K562 (cell line): ENCODE data around the gene DNAAF3. TPM values are rescaled to one million over a fixed set of nuclear protein-coding genes. Genes with fewer than 3 reads are reported as not detected.
A peak's percentile ranks its signal among the peaks of the same experiment; 100 is the strongest.

Experiments
- BACH1 ChIP-seq: fragments of 200-800 bp; sonication (Bioruptor generic); IDR thresholded peaks from 2 replicates; pipeline ENCODE4 v1.6.1; 2016; ENCODE audit warnings: missing genetic modification characterization, missing compliant biosample characterization
- BMI1 ChIP-seq: fragments of 150-350 bp; IDR thresholded peaks from 2 replicates; pipeline ENCODE4 v1.6.1; 2014; ENCODE audit warnings: low read length
- CTCF ChIP-seq, 3 experiments: IDR thresholded peaks in 2 of 3; conservative IDR thresholded peaks in 1 of 3; 2 replicates each; pipeline ENCODE4 v1.5.1; 2011 to 2012; ENCODE audit warnings: low read length in 3 of 3, mild to moderate bottlenecking in 3 of 3, control low read depth in 2 of 3, improper control_type of control experiment in 1 of 3, inconsistent platforms in 1 of 3, low read depth in 1 of 3, mixed read lengths in 1 of 3, moderate library complexity in 1 of 3; ENCODE audit not compliant: insufficient read depth in 2 of 3
- ESRRA ChIP-seq: fragments of 450-650 bp; IDR thresholded peaks from 2 replicates; pipeline ENCODE4 v1.6.1; 2014; ENCODE audit warnings: low read depth, mild to moderate bottlenecking, moderate library complexity, borderline replicate concordance
- HDAC8 ChIP-seq: fragments of 450-650 bp; IDR thresholded peaks from 2 replicates; pipeline ENCODE4 v1.6.1; 2016; ENCODE audit warnings: mild to moderate bottlenecking, missing genetic modification characterization, moderate library complexity, missing compliant biosample characterization
- MYBL2 ChIP-seq, 2 experiments: fragments of 450-650 bp in 1 of 2; sonication (generic) in 1 of 2; formaldehyde crosslinking in 1 of 2; IDR thresholded peaks; 2 replicates each; pipeline versions ENCODE4 v1.6.1 to v1.8.1; 2017 to 2022; ENCODE audit warnings: borderline replicate concordance in 1 of 2, inconsistent platforms in 1 of 2, low read depth in 1 of 2, mild to moderate bottlenecking in 1 of 2, missing genetic modification reagents in 1 of 2, moderate library complexity in 1 of 2
- POLR3G ChIP-seq: IDR thresholded peaks from 2 replicates; pipeline ENCODE4 v1.6.1; 2011; ENCODE audit not compliant: insufficient read length, insufficient replicate concordance; ENCODE audit errors: extremely low read depth
- PRDM10 ChIP-seq: fragments of 450-650 bp; IDR thresholded peaks from 2 replicates; pipeline ENCODE4 v1.6.1; 2018; ENCODE audit not compliant: partially characterized antibody
- PTTG1 ChIP-seq: fragments of 450-650 bp; IDR thresholded peaks from 2 replicates; pipeline ENCODE4 v1.6.1; 2016; ENCODE audit warnings: low read depth, mild to moderate bottlenecking, missing genetic modification characterization, missing compliant biosample characterization
- SAFB2 ChIP-seq: fragments of 200-400 bp; formaldehyde crosslinking; IDR thresholded peaks from 2 replicates; pipeline ENCODE4 v1.6.1; 2018; ENCODE audit warnings: borderline replicate concordance, low read length, low read depth, moderate library complexity; ENCODE audit not compliant: severe bottlenecking
- SMC3 ChIP-seq: conservative IDR thresholded peaks from 2 replicates; pipeline ENCODE4 v1.6.1; 2011; ENCODE audit warnings: low read depth, low read length, improper control_type of control experiment; ENCODE audit not compliant: insufficient read depth
- TEAD4 ChIP-seq, 2 experiments: sonication (generic) in 1 of 2; formaldehyde crosslinking in 1 of 2; IDR thresholded peaks; 2 replicates each; pipeline versions ENCODE4 v1.6.1 to v1.8.0; 2012 to 2022; ENCODE audit warnings: borderline replicate concordance in 1 of 2, inconsistent platforms in 1 of 2, low read length in 1 of 2, mild to moderate bottlenecking in 1 of 2, missing genetic modification reagents in 1 of 2
- ZNF561 ChIP-seq: fragments of 450-650 bp; formaldehyde crosslinking; conservative IDR thresholded peaks from 2 replicates; pipeline ENCODE4 v1.4.0; 2020; ENCODE audit warnings: mild to moderate bottlenecking, moderate library complexity
- ZNF655 ChIP-seq: fragments of 250-450 bp; sonication (Bioruptor Pico); IDR thresholded peaks from 2 replicates; pipeline ENCODE4 v1.5.0; 2021
- polyA plus RNA-seq, 8 experiments: library from polyadenylated mRNA; depleted of rRNA in 4 of 8; stranded (reverse) in 5 of 8; unstranded in 3 of 8; fragments of >200 nt; fragmentation: Nextera tagmentation in 2 of 8; fragmentation: Illumina TruSeq in 1 of 8; extraction: Ambion mirVana in 2 of 8; extraction: Trizol in 1 of 8; gene quantifications; 2 replicates each; pipeline versions ENCODE4 v1.2.1 to v1.2.3, GENCODE V29; 2011 to 2014; ENCODE audit warnings: inconsistent platforms in 1 of 8, missing spikeins in 1 of 8
- total RNA-seq, 7 experiments: library from RNA; depleted of rRNA in 6 of 7; stranded (reverse); fragments of >200 nt in 6 of 7; fragmentation: Illumina TruSeq in 2 of 7; extraction: Trizol in 2 of 7; gene quantifications; 2 replicates each; pipeline versions ENCODE4 v1.2.1 to v1.2.3, GENCODE V29; 2011 to 2021; ENCODE audit warnings: low replicate concordance in 1 of 7
- TF ChIP-seq, protein P1 (sequence below), 2 experiments: fragments of 450-650 bp in 1 of 2; sonication (generic) in 1 of 2; formaldehyde crosslinking; conservative IDR thresholded peaks; 2 replicates each; pipeline versions ENCODE4 v1.4.0 to v1.8.1; 2020 to 2022; ENCODE audit warnings: mild to moderate bottlenecking in 1 of 2, missing genetic modification reagents in 1 of 2

Gene DNAAF3
- total and polyA plus RNA-seq, 9 of the 15 experiments (the other 6 are each of a cell fraction or from before 2014, with no cell fraction given) = 21.6 to 61.5 (median 43.0) TPM

DNA sequence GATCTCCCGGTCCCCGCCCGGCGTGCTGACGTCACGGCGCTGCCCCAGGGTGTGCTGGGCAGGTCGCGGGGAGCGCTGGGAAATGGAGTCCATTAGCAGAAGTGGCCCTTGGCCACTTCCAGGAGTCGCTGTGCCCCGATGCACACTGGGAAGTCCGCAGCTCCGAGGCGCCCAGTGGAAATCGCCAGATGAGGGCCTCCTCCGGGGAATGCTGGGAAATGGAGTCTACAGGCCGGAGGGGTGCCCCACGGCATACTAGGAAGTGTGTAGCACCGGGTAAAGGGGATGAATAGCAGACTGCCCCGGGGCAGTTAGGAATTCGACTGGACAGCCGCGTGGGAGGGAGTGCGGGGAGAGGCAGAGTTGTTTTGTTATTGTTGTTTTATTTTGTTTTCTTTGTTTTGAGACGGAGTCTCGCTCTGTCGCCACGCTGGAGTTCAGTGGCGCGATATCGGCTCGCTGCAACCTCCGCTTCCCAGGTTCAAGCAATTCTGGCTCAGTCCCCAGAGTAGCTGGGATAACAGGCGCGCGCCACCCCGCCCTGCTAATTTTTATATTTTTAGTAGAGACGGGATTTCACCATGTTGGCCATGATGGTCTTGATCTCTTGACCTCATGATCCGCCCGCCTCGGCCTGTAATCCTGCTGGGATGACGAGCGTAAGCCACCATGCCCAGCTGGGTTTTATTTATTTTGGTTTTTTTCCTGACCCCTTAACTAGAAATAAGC lies 48.6 kb downstream of the DNAAF3 start (continued):
- TF ChIP-seq PRDM10 (peak; percentile 47), CTCF (IDR thresholded peaks at IDR 0.05 in 2 of 3, conservative IDR thresholded peaks at IDR 0.05 in 1 of 3; ENCODE audit: insufficient read depth in 2 of 3, low read depth in 1 of 3, low read length in 3 of 3) (0 out of 6 replicates have a peak, but pooled peaks of 1 of the 3 experiments have one; percentile 4), ZNF655 (CRISPR knock-in tag) (no peak), ESRRA (peak; percentile 13; the same call in 1 of the 2 replicates), ZNF561 (CRISPR knock-in tag) (no peak), BACH1 (tag) (no peak), PTTG1 (tag) (no peak), HDAC8 (tag) (no peak), POLR3G (no peak), SMC3 (no peak), SAFB2 (no peak), MYBL2 (IDR thresholded peaks at IDR 0.05; ENCODE audit: low read depth) (no peak), MYBL2 (CRISPR knock-in tag; IDR thresholded peaks at IDR 0.05; ENCODE audit: borderline replicate concordance) (no peak), TEAD4 (IDR thresholded peaks at IDR 0.05; ENCODE audit: low read length) (peak; percentile 39), TEAD4 (CRISPR knock-in tag; IDR thresholded peaks at IDR 0.05; ENCODE audit: borderline replicate concordance) (no peak), BMI1 (no peak)
- TF ChIP-seq, protein P1, sequence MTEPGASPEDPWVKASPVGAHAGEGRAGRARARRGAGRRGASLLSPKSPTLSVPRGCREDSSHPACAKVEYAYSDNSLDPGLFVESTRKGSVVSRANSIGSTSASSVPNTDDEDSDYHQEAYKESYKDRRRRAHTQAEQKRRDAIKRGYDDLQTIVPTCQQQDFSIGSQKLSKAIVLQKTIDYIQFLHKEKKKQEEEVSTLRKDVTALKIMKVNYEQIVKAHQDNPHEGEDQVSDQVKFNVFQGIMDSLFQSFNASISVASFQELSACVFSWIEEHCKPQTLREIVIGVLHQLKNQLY (CRISPR knock-in tag; conservative IDR thresholded peaks at IDR 0.05) = no peak
